KMS-11 (cell line): Measurements from ENCODE around the gene LANCL2.

ENCODE experiments used
- H2AFZ ChIP-seq: fragments of 200-600 bp; sonication (generic); 2 replicates; pipeline ENCODE4 v1.6.1; 2016; ENCODE audit warnings: antibody characterized with exemption, mixed run types, low read depth
- H3K27ac ChIP-seq: fragments of 200-600 bp; sonication (generic); 2 replicates; pipeline ENCODE4 v1.6.1; 2016; ENCODE audit warnings: mild to moderate bottlenecking, mixed run types
- H3K27me3 ChIP-seq: fragments of 200-600 bp; sonication (generic); 2 replicates; pipeline ENCODE4 v1.6.1; 2017; ENCODE audit warnings: mild to moderate bottlenecking, low read depth, mixed run types, moderate library complexity; ENCODE audit not compliant: insufficient read depth
- H3K36me3 ChIP-seq: fragments of 200-600 bp; sonication (generic); 2 replicates; pipeline ENCODE4 v1.6.1; 2017; ENCODE audit warnings: mild to moderate bottlenecking, mixed run types; ENCODE audit not compliant: insufficient read depth
- H3K4me1 ChIP-seq: fragments of 200-600 bp; sonication (generic); 2 replicates; pipeline ENCODE4 v1.6.1; 2016; ENCODE audit warnings: mild to moderate bottlenecking, low read depth, mixed run types; ENCODE audit not compliant: poor library complexity, severe bottlenecking
- H3K4me2 ChIP-seq: fragments of 200-600 bp; sonication (generic); 2 replicates; pipeline ENCODE4 v1.7.0; 2016; ENCODE audit warnings: mild to moderate bottlenecking, mixed run types
- H3K4me3 ChIP-seq: fragments of 200-600 bp; sonication (generic); IDR thresholded peaks from 2 replicates; pipeline ENCODE4 v1.6.1; 2017; ENCODE audit warnings: low read depth, low read length, mixed read lengths; ENCODE audit not compliant: insufficient read depth
- H3K79me2 ChIP-seq: fragments of 200-600 bp; sonication (generic); 2 replicates; pipeline ENCODE4 v1.6.1; 2016; ENCODE audit warnings: low read depth, mixed run types; ENCODE audit not compliant: insufficient read depth
- H3K9ac ChIP-seq: fragments of 200-600 bp; sonication (generic); 2 replicates; pipeline ENCODE4 v1.6.1; 2016; ENCODE audit warnings: mild to moderate bottlenecking, mixed run types
- H4K20me1 ChIP-seq: fragments of 200-600 bp; sonication (generic); 2 replicates; pipeline ENCODE4 v1.6.1; 2016; ENCODE audit warnings: mild to moderate bottlenecking, mixed run types; ENCODE audit not compliant: insufficient read depth
- CTCF ChIP-seq: fragments of 200-600 bp; sonication (generic); conservative IDR thresholded peaks from 2 replicates; pipeline ENCODE4 v1.6.1; 2017; ENCODE audit warnings: low read depth, mild to moderate bottlenecking, antibody characterized with exemption, low read length, moderate library complexity, mixed read lengths

The LANCL2 gene

GRCh38 chr7:55440040-55440690 is 75.0 kb downstream of the LANCL2 start:
- H3K4me1 ChIP-seq: no peaks in the 10 kb centered on the region
- no peaks in the 10 kb centered on the region for H3K79me2 ChIP-seq
- no peaks in the 10 kb centered on the region for H3K36me3 ChIP-seq
- no peak overlapping the region for H3K27ac ChIP-seq
- H3K9ac ChIP-seq: no peak overlapping the region
- H3K4me3 ChIP-seq: no peak overlapping the region
- H4K20me1 ChIP-seq: no peaks in the 10 kb centered on the region
- no peak overlapping the region for H2AFZ ChIP-seq
- no peaks in the 10 kb centered on the region for H3K27me3 ChIP-seq
- no peak overlapping the region for H3K4me2 ChIP-seq
- no peak for TF ChIP-seq CTCF

GRCh38 chr7:55441002-55441401 is 75.9 kb downstream of the LANCL2 start:
- Histone ChIP-seq H2AFZ (no peak overlapping the region), H3K36me3 (no peaks in the 10 kb centered on the region), H3K4me3 (no peak overlapping the region), H3K27me3 (no peaks in the 10 kb centered on the region), H3K4me1 (no peaks in the 10 kb centered on the region), H3K27ac (no peak overlapping the region), H3K9ac (no peak overlapping the region), H4K20me1 (no peaks in the 10 kb centered on the region), H3K79me2 (no peaks in the 10 kb centered on the region), H3K4me2 (no peak overlapping the region)
- TF ChIP-seq CTCF: no peak

GRCh38 chr7:55441774-55442522 is 76.8 kb downstream of the LANCL2 start:
- no peak overlapping the region for H3K27ac ChIP-seq
- no peak for TF ChIP-seq CTCF
- H4K20me1 ChIP-seq: no peaks in the 10 kb centered on the region
- no peaks in the 10 kb centered on the region for H3K4me1 ChIP-seq
- no peaks in the 10 kb centered on the region for H3K79me2 ChIP-seq
- H3K27me3 ChIP-seq: no peaks in the 10 kb centered on the region
- no peak overlapping the region for H2AFZ ChIP-seq
- no peak overlapping the region for H3K4me2 ChIP-seq
- H3K4me3 ChIP-seq: no peak overlapping the region
- no peaks in the 10 kb centered on the region for H3K36me3 ChIP-seq
- no peak overlapping the region for H3K9ac ChIP-seq

- Histone ChIP-seq H3K9ac (no peak overlapping the region), H3K4me3 (no peak overlapping the region), H3K27me3 (no peaks in the 10 kb centered on the region), H3K79me2 (no peaks in the 10 kb centered on the region), H3K27ac (no peak overlapping the region), H3K36me3 (no peaks in the 10 kb centered on the region), H3K4me2 (no peak overlapping the region), H4K20me1 (no peaks in the 10 kb centered on the region), H3K4me1 (no peaks in the 10 kb centered on the region), H2AFZ (no peak overlapping the region)
- TF ChIP-seq CTCF: no peak
These were observed 79.6 kb downstream of the LANCL2 start for GRCh38 chr7:55444786-55445185.
